MCF 10A (cell line): ENCODE measurements around the gene C9orf72. TPM values are rescaled to one million over a fixed set of nuclear protein-coding genes. Genes with fewer than 3 reads are reported as not detected.
A peak's percentile ranks its signal among the peaks of the same experiment; 100 is the strongest.

Experiments used
- Bru-seq: library from RNA; stranded (reverse); fragments of 400-500 nt; gene quantifications from one replicate; lab custom pipeline; 2021; lab: Mats Ljungman, UMichigan
- BruChase-seq, 2 experiments: library from RNA; stranded (reverse); fragments of 400-500 nt; gene quantifications; one replicate each; lab custom pipeline; 2021; lab: Mats Ljungman, UMichigan
- BruUV-seq: library from RNA; stranded (reverse); fragments of 400-500 nt; replicated peaks from 2 replicates; lab custom pipeline; 2021; lab: Mats Ljungman, UMichigan
- CTCF ChIA-PET: fragments of 300-600 bp; sonication (Branson Sonifier 250); formaldehyde crosslinking; extraction: SDS; loops from one replicate; lab custom pipeline; 2021; ENCODE audit warnings: antibody characterized with exemption, inconsistent platforms; lab: Yijun Ruan, JAX
- POLR2A ChIA-PET: fragments of 300-600, 350-650 bp; sonication (Branson Sonifier 250); formaldehyde crosslinking; extraction: SDS; loops from one replicate; lab custom pipeline; 2020; ENCODE audit warnings: antibody characterized with exemption, inconsistent platforms; lab: Yijun Ruan, JAX
- DNase-seq: peaks from one replicate; pipeline ENCODE4 v3.0.0-alpha.2; 2018; ENCODE audit not compliant: unreplicated experiment
- H3K27ac Mint-ChIP-seq: one replicate; pipeline ENCODE4 v1.8.0; 2022; ENCODE audit warnings: mild to moderate bottlenecking, low read depth, mixed read lengths; ENCODE audit not compliant: unreplicated experiment
- H3K27me3 Mint-ChIP-seq: one replicate; pipeline ENCODE4 v1.8.0; 2022; ENCODE audit warnings: mixed read lengths; ENCODE audit not compliant: insufficient read depth, unreplicated experiment
- H3K36me3 Mint-ChIP-seq: one replicate; pipeline ENCODE4 v1.8.0; 2022; ENCODE audit warnings: mild to moderate bottlenecking, moderate library complexity, mixed read lengths; ENCODE audit not compliant: insufficient read depth, unreplicated experiment
- H3K4me1 Mint-ChIP-seq: one replicate; pipeline ENCODE4 v1.8.0; 2022; ENCODE audit warnings: mixed read lengths; ENCODE audit not compliant: insufficient read depth, unreplicated experiment
- H3K4me3 Mint-ChIP-seq: one replicate; pipeline ENCODE4 v1.8.0; 2022; ENCODE audit warnings: mild to moderate bottlenecking, moderate library complexity, mixed read lengths; ENCODE audit not compliant: unreplicated experiment
- H3K9me3 Mint-ChIP-seq: one replicate; pipeline ENCODE4 v1.8.0; 2022; ENCODE audit warnings: mixed read lengths; ENCODE audit not compliant: unreplicated experiment
- intact Hi-C: fragments of 100-400 bp; cut with micrococcal nuclease; formaldehyde crosslinking; loops from 2 replicates; pipeline ENCODE4 v1.14.1; 2022
- long read RNA-seq: library from polyadenylated mRNA; stranded (forward); transcript quantifications from one replicate; pipeline ENCODE4 v2.0.0, GENCODE V29; 2022
- total RNA-seq: library from RNA; stranded (reverse); gene quantifications from 2 replicates; pipeline ENCODE4 v1.2.3, GENCODE V29; 2022
- TF ChIP-seq, protein P1 (sequence below): fragments of 200-600 bp; IDR thresholded peaks from one replicate; pipeline ENCODE4 v1.8.0; 2022; ENCODE audit warnings: antibody characterized with exemption, mild to moderate bottlenecking; ENCODE audit not compliant: unreplicated experiment

Gene C9orf72, protein sequence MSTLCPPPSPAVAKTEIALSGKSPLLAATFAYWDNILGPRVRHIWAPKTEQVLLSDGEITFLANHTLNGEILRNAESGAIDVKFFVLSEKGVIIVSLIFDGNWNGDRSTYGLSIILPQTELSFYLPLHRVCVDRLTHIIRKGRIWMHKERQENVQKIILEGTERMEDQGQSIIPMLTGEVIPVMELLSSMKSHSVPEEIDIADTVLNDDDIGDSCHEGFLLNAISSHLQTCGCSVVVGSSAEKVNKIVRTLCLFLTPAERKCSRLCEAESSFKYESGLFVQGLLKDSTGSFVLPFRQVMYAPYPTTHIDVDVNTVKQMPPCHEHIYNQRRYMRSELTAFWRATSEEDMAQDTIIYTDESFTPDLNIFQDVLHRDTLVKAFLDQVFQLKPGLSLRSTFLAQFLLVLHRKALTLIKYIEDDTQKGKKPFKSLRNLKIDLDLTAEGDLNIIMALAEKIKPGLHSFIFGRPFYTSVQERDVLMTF
- 10.0 and 13.4 TPM in 2 replicates for total RNA-seq
- Bru-seq, nascent RNA, result percentile 77 among the genes with signal in this experiment
- percentile 83 among the genes with signal in this experiment for BruChase-seq, experiment 1, labeled RNA remaining after a 6-hour chase
- percentile 85 among the genes with signal in this experiment for BruChase-seq, experiment 2, labeled RNA remaining after a 2-hour chase
- long read RNA-seq, transcript C9orf72-203 (11 exons, 3,200 nt), result major isoform, 7 of 20 reads
- long read RNA-seq, partial matches to known transcripts, result 7 of 20 reads
- long read RNA-seq, other reads (novel, unspliced or antisense), result 4 of 20 reads

DNA sequence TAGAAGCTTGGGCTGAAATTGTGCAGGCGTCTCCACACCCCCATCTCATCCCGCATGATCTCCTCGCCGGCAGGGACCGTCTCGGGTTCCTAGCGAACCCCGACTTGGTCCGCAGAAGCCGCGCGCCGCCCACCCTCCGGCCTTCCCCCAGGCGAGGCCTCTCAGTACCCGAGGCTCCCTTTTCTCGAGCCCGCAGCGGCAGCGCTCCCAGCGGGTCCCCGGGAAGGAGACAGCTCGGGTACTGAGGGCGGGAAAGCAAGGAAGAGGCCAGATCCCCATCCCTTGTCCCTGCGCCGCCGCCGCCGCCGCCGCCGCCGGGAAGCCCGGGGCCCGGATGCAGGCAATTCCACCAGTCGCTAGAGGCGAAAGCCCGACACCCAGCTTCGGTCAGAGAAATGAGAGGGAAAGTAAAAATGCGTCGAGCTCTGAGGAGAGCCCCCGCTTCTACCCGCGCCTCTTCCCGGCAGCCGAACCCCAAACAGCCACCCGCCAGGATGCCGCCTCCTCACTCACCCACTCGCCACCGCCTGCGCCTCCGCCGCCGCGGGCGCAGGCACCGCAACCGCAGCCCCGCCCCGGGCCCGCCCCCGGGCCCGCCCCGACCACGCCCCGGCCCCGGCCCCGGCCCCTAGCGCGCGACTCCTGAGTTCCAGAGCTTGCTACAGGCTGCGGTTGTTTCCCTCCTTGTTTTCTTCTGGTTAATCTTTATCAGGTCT is at the start of gene C9orf72:
TSS of gene C9orf72 (minus strand) at position 564 of the 716 bp plus-strand sequence. CDS start 6,361 bp downstream, outside the sequence.
- intact Hi-C loops, result loop anchor here (10.0 kb wide), 1 partner anchor 502 kb away; no protein-coding TSS in a partner anchor
- Mint-ChIP-seq H3K4me3 (peak within 1 kb of the TSS; percentile 83), H3K4me1 (peaks cover 11% of the 10 kb centered on the region), H3K27ac (peak within 1 kb of the TSS; percentile 100), H3K9me3 (peaks cover 4% of the 10 kb centered on the region), H3K27me3 (no peaks in the 10 kb centered on the region), H3K36me3 (no peaks in the 10 kb centered on the region)
- TF ChIP-seq, protein P1, sequence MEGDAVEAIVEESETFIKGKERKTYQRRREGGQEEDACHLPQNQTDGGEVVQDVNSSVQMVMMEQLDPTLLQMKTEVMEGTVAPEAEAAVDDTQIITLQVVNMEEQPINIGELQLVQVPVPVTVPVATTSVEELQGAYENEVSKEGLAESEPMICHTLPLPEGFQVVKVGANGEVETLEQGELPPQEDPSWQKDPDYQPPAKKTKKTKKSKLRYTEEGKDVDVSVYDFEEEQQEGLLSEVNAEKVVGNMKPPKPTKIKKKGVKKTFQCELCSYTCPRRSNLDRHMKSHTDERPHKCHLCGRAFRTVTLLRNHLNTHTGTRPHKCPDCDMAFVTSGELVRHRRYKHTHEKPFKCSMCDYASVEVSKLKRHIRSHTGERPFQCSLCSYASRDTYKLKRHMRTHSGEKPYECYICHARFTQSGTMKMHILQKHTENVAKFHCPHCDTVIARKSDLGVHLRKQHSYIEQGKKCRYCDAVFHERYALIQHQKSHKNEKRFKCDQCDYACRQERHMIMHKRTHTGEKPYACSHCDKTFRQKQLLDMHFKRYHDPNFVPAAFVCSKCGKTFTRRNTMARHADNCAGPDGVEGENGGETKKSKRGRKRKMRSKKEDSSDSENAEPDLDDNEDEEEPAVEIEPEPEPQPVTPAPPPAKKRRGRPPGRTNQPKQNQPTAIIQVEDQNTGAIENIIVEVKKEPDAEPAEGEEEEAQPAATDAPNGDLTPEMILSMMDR, result no peak
- BruUV-seq, result no TSS peak
- ChIA-PET CTCF (interaction anchor here (0.6 to 0.7 kb wide), 4 partner anchors 25 to 1982 kb away, joined by 3 read pairs; no protein-coding TSS in a partner anchor), POLR2A (interaction anchor here (0.6 to 2.3 kb wide), 10 partner anchors 9 to 1530 kb away, joined by 3 to 9 read pairs (median 4); no protein-coding TSS in a partner anchor)
- DNase-seq, result no peak

DNA sequence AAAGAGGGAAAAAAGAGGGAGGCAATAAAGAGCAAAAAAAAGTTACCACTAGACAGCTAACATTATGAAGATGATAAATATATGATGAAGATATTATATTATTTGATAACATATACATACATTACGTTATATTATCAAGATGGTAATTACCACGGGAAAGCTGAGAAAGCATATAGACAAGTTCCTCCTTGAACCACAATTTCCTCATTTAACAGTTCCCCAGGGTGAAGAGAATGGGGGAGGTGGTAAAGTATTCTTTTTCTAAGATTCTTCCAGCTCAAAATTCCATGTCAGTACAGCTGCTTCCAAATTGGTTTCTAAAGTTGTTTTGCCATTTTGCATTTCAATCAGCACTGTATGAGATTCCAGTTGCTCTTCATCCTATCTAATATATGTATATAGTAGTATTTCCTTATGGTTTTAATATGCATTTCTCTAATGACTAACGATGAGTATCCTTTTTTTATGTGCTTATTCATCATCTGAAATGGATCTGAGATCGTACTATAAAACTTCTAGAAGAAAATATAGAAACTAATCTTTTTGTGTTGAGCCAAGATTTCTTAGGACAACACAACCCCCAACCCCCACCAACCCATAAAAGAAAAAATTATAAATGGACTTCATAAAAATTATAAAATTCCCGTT is 49.5 kb upstream of the C9orf72 start:
- Mint-ChIP-seq H3K36me3 (no peaks in the 10 kb centered on the region), H3K4me3 (no peak overlapping the region), H3K9me3 (no peaks in the 10 kb centered on the region), H3K27ac (no peak overlapping the region), H3K27me3 (no peaks in the 10 kb centered on the region), H3K4me1 (peaks cover 14% of the 10 kb centered on the region)
- TF ChIP-seq, protein P1, result no peak
- CTCF ChIA-PET, result no interaction called here
- BruUV-seq, result no TSS peak
- intact Hi-C loops, result no loop called here
- DNase-seq, result no peak
- POLR2A ChIA-PET, result interaction anchor here (0.6 to 1.1 kb wide), 2 partner anchors 10 to 868 kb away, joined by 3 read pairs; no protein-coding TSS in a partner anchor

DNA sequence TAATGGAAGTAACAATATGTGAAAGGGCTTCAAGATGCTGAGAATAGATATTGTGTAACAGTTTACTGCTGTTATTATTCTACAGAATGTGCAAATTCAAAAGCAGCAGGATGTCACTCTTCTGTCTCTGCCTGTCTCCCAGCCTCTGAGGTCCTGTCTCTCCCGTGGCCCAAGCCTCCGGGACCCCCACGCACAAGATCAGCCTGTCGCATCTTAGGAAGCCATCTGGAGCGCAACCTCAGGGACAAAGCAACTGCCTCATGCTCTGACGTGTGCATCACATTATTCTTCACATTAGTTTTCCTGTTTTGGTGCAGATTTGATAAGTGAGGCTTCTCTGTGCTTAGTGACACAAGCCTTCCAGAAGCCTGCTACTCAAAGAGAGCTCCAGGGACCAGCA is 46.5 kb upstream of the C9orf72 start:
- CTCF ChIA-PET, result no interaction called here
- no TSS peak for BruUV-seq
- Mint-ChIP-seq H3K27ac (no peak overlapping the region), H3K27me3 (peaks cover 14% of the 10 kb centered on the region), H3K4me3 (no peak overlapping the region), H3K9me3 (no peaks in the 10 kb centered on the region), H3K36me3 (no peaks in the 10 kb centered on the region), H3K4me1 (no peaks in the 10 kb centered on the region)
- intact Hi-C loops, result no loop called here
- POLR2A ChIA-PET, result interaction anchor here (0.6 to 1.2 kb wide), 3 partner anchors 13 to 53 kb away, joined by 3 read pairs; no protein-coding TSS in a partner anchor
- DNase-seq, result no peak
- TF ChIP-seq, protein P1, result no peak
